HuH-7.5 (cell line): ENCODE results near the gene TANC1.

Experiments used
- DNase-seq: peaks from one replicate; pipeline ENCODE4 v3.0.0; 2011; ENCODE audit warnings: low spot score

TANC1 gene

GRCh38 chr2:159160954-159161353, 192.5 kb downstream of the TANC1 start:
- DNase-seq = no peak

- DNase-seq = no peak
Measured at GRCh38 chr2:159163930-159164329, 195.5 kb downstream of the TANC1 start.

GRCh38 chr2:159164457-159164911, 196.0 kb downstream of the TANC1 start:
- DNase-seq = no peak

DNA sequence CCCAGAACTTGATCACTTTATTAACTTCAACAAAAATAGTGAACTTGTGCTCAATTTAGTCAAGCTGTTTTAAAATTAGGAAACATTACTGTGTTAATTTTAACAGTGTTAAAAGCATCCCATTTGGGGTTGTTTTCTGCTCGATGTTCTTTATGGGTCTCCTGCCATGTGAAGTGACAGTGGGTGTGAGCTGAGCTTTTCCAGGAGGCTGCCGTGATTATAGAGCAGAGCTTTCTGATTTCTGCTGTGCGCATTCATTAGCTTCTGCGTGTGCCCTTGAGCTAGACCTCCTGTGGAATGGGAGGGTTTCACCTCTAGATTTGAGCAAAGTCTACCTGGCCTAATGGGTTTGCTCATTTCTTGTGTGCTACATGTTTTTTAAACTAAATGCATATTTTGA, 196.6 kb downstream of the TANC1 start:
- DNase-seq = no peak

DNA sequence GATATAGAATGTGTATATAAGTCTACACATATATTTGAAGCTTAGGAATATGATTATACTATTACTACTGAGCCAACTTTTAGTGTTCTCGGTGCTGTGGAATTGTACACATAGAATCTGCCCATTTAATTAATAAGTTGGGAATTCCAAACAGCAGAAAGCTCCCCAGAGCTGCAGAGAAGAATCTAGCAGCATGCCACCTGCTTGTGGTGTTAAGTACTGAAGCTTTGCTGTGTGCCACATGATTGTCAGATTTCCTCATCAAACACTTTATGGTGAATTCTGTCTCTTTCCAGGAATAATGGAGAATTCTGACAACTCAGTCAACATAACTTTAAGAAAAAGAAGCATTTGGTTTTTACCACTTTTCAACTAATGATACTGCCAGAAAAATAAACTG, 200.3 kb downstream of the TANC1 start:
- DNase-seq = no peak

DNA sequence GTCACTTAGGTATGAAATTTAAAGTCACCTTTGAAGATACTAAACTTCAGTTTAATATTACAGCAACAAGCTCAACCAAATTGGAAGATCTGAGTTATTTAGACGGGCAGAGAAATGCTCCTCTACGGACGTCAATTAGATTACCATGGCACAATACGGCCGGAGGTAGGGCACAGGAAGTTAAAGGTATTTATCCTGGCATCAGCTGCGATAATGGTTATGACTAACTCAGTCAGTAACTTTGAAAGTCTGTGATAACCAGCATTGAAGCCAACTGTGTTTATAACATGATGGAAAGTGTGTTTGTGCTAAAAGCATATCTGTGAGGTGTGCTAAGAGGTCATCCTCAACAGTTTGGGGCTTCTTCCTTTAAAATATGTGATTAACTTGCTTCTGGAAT, 200.7 kb downstream of the TANC1 start:
- DNase-seq = no peak

GRCh38 chr2:159172403-159172802, 204.0 kb downstream of the TANC1 start:
- DNase-seq = no peak

DNA sequence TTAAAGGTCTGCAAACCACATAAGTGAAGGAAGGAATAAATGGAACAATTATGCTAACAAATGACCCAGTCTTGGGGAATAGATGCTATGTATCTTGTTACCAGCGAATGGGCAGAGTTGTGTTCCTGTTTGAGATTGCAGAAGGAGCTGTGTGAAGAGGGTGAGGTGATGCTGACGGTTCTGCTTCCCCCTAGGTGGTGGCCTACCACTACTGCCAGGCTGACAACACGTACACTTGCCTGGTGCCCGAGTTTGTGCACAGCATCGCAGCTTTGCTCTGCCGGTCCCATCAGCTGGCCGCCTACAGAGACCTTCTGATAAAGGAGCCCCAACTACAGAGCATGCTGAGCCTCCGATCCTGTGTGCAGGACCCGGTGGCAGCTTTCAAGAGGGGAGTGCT, 206.3 kb downstream of the TANC1 start:
- no peak for DNase-seq

GRCh38 chr2:159175182-159175581, 206.7 kb downstream of the TANC1 start:
- no peak for DNase-seq

DNA sequence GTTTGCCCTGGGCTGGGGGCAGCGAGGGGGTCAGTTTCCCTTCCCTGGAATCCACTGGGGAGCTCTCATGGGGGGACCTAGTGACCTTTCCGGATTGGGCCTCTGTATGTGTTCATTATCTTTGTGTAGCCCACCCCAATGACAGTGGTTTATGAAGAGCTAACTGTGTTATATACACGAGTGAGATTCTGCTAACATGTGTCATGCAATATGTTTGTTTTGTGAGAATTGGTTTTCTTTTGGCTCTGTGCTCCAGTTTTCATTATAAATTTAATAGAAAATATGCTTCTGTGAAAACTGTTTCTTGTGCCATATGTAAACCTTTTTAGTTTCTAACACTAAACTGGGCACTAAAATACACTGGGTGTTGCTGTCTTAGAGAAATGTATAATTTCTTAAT, 207.5 kb downstream of the TANC1 start:
- DNase-seq = no peak

DNA sequence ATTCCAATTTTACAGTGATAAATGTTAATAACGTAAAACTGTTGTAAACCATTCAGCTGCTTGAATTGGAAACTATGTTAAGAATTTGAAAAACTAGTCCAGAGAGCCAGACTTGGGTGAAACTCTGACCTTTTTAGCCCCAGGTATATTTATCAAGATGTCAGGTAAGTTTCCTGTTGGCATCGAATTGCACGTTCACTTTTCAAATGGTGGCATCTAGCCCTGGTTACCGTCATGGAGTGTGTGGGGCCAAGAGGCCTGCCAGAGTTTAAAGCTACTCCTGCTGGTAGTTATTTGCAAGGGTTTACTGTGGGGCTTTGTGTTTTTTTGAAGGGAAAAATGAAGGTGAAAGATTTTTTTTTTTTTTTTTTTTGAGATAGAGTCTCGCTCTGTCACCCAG, 208.1 kb downstream of the TANC1 start:
- DNase-seq = no peak

- DNase-seq = no peak
Measured at GRCh38 chr2:159177357-159177756, 208.9 kb downstream of the TANC1 start.

- DNase-seq = no peak
Measured at GRCh38 chr2:159177957-159178356, 209.5 kb downstream of the TANC1 start.

- no peak for DNase-seq
Measured at GRCh38 chr2:159179096-159179495, 210.7 kb downstream of the TANC1 start.

DNA sequence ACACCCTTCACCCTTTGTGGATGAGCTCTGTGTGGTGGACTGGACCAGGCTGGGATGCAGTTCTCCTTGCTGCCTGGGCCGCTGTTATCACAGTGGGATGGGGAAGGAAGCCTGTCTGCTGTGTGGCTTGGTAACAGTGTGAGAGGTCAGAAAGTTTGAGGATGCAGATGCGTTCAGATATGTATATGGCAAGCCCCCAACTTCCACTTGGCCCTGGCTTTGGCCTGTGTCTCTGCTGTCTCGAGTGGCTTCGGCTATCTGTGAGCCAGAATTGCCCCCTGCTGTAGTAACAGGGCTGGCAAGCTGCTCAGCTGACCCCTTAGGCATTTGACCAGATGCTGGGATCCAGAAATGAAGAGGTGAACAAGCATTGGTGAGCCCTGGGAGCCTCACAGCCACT, 211.3 kb downstream of the TANC1 start:
- DNase-seq = no peak

DNA sequence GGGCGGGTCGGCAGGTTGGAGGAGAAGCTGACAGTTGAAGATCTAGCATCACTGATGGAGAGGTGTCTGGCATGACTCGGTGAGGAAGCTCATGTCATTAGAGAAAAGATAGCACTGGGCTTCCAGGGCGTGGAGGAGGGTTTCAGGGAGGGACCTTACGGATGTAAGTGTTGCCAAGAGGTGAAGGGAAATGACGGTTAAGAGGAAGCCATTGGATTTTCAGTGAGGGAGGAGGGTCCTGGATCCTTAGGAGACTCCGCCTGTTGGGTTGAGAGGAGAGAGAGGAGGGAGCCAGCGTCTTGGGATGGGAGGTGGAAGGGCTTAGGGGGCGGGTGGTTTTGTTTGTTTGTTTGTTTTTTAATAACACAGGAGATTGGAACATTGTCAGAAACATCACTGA, 214.9 kb downstream of the TANC1 start:
- no peak for DNase-seq

- peak; percentile 47 for DNase-seq
Measured at GRCh38 chr2:159185401-159186130, 217.1 kb downstream of the TANC1 start.

DNA sequence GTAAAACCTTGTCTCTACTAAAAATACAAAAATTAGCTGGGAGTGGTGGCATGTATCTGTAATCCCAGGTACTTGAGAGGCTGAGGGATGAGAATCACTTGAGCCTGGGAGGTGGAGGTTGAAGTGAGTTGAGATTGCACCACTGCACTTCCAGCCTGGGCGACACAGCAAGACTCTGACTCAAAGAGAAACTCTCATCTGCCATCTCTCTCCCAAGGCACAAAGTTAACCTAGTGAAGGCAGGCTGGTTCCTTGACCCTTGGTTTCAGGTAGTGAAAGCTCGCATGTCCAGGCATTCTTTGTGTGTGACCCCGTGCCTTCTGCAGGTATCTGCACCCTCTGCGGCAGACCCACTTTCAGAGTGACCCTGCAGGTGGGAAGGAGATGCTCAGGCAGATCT, 218.0 kb downstream of the TANC1 start:
- DNase-seq = no peak

GRCh38 chr2:159187106-159187505, 218.7 kb downstream of the TANC1 start:
- no peak for DNase-seq

GRCh38 chr2:159188449-159188848, 220.0 kb downstream of the TANC1 start:
- no peak for DNase-seq

DNA sequence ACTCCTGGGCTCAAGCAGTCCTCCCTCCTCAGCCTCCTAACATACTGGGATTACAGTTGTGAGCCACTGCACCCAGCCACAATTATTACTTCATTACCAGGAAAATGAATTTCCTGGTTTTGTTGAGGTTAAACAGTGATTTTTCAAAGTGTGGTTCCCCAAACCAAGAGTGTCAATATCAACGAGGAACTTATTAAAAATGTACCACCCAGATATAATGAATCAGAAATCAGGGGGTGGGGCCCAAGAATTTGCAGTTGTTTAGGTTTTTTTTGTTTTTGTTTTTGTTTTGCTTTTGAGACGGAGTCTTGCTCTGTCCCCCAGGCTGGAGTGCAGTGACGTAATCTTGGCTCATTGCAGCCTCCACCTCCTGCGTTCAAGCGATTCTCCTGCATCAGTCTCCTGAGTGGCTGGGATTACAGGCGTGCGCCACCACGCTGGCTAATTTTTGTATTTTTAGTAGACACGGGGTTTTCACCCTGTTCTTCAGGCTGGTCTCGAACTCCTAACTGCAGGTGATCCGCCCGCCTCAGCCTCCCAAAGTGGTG, 224.0 kb downstream of the TANC1 start:
- no peak for DNase-seq

- DNase-seq = no peak
Measured at GRCh38 chr2:159193791-159194190, 225.4 kb downstream of the TANC1 start.

DNA sequence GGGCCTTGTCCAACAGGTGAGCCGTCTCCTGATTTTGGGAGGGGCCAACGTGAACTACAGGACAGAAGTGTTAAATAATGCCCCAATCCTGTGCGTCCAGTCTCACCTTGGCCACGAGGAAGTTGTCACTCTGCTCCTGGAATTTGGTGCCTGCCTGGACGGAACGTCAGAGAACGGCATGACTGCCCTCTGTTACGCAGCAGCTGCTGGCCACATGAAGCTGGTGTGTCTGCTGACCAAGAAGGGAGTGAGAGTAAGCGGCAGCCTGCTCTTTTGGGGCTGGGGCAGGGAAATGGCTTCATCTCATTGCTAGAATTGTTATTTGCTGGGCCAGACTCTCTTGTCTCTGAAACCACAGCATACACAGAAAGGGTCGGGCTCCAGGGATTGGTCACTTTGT, 225.8 kb downstream of the TANC1 start:
- DNase-seq = no peak

- no peak for DNase-seq
Measured at GRCh38 chr2:159195697-159196096, 227.3 kb downstream of the TANC1 start.
